NT2/D1 (cell line): Measurements from ENCODE around the gene CAPN12.

Experiments used
- SUZ12 ChIP-seq: IDR thresholded peaks from 2 replicates; pipeline ENCODE4 v1.6.1; 2011; ENCODE audit not compliant: insufficient read length, insufficient read depth; ENCODE audit errors: extremely low read depth
- YY1 ChIP-seq: IDR thresholded peaks from 2 replicates; pipeline ENCODE4 v1.6.1; 2011; ENCODE audit not compliant: insufficient read length, insufficient read depth

- no peak for TF ChIP-seq SUZ12
- no peak for TF ChIP-seq YY1
Measured at GRCh38 chr19:38793177-38793576, 48.9 kb upstream of the CAPN12 start.
